CD4-positive, alpha-beta T cell (primary cell): ENCODE data around the gene PTPRN2. TPM values are rescaled to one million over a fixed set of nuclear protein-coding genes. Genes with fewer than 3 reads are reported as not detected.

ENCODE experiments used
- ATAC-seq: fragments of 200-7000 bp; cut with Tn5 transposase; one replicate; pipeline ENCODE4 v1.10.0; 2022; ENCODE audit warnings: mild to moderate bottlenecking; ENCODE audit not compliant: poor library complexity
- CTCF ChIA-PET: fragments of 350-600 bp; sonication (Branson Sonifier 250); formaldehyde crosslinking; loops from one replicate; lab custom pipeline; 2021; ENCODE audit warnings: antibody characterized with exemption, inconsistent platforms; lab: Charles Lee
- POLR2A ChIA-PET: fragments of 350-600 bp; sonication (Branson Sonifier 250); formaldehyde crosslinking; loops from one replicate; lab custom pipeline; 2021; ENCODE audit warnings: antibody characterized with exemption, inconsistent platforms; lab: Charles Lee
- DNase-seq, 14 experiments: peaks; one replicate each; pipeline ENCODE4 v3.0.0-alpha.2; 2013 to 2020; ENCODE audit warnings: mixed read lengths in 2 of 14
- H3K27ac ChIP-seq, 2 donors: one replicate each; pipeline versions ENCODE4 v1.5.1 to v1.7.0; 2013; ENCODE audit warnings: low read length in 2 of 2, low read depth in 1 of 2, mild to moderate bottlenecking in 1 of 2
- H3K27me3 ChIP-seq, 2 experiments: 1 replicate in 1 of 2; 2 replicates in 1 of 2; pipeline versions ENCODE4 v1.6.1 to v1.7.0; 2013; ENCODE audit warnings: low read length in 2 of 2, control low read depth in 1 of 2, mild to moderate bottlenecking in 1 of 2, moderate library complexity in 1 of 2; ENCODE audit not compliant: insufficient read depth in 2 of 2, control insufficient read depth in 1 of 2
- H3K36me3 ChIP-seq: one replicate; pipeline ENCODE4 v1.6.1; 2013; ENCODE audit warnings: low read length, control low read depth; ENCODE audit not compliant: insufficient read depth
- H3K4me1 ChIP-seq: one replicate; pipeline ENCODE4 v1.6.1; 2013; ENCODE audit warnings: low read length, control low read depth; ENCODE audit not compliant: insufficient read depth
- H3K4me3 ChIP-seq: one replicate; pipeline ENCODE4 v1.5.1; 2013; ENCODE audit warnings: mild to moderate bottlenecking, low read length, moderate library complexity
- H3K9me3 ChIP-seq, 2 experiments: 1 replicate in 1 of 2; 2 replicates in 1 of 2; pipeline versions ENCODE4 v1.6.1 to v1.7.0; 2013; ENCODE audit warnings: low read length in 2 of 2, mild to moderate bottlenecking in 2 of 2, control low read depth in 1 of 2, moderate library complexity in 1 of 2; ENCODE audit not compliant: control insufficient read depth in 1 of 2, insufficient read depth in 1 of 2
- H3K27ac Mint-ChIP-seq: one replicate; pipeline ENCODE4 v1.8.0; 2020; ENCODE audit warnings: mixed read lengths
- H3K27me3 Mint-ChIP-seq: one replicate; pipeline ENCODE4 v1.8.0; 2021; ENCODE audit warnings: mixed read lengths
- H3K36me3 Mint-ChIP-seq: one replicate; pipeline ENCODE4 v1.8.0; 2021; ENCODE audit warnings: low read depth, mixed read lengths
- H3K4me1 Mint-ChIP-seq: one replicate; pipeline ENCODE4 v1.8.0; 2021; ENCODE audit warnings: low read depth, mixed read lengths
- H3K4me3 Mint-ChIP-seq: one replicate; pipeline ENCODE4 v1.8.0; 2020; ENCODE audit warnings: mild to moderate bottlenecking, mixed read lengths
- H3K9me3 Mint-ChIP-seq: one replicate; pipeline ENCODE4 v1.8.0; 2020; ENCODE audit warnings: mixed read lengths
- CTCF ChIP-seq: fragments of 200-600 bp; IDR thresholded peaks from one replicate; pipeline ENCODE4 v1.8.0; 2022; ENCODE audit warnings: antibody characterized with exemption, mild to moderate bottlenecking
- intact Hi-C, 2 experiments: fragments of 100-400 bp; cut with DNase I in 1 of 2; cut with micrococcal nuclease in 1 of 2; formaldehyde crosslinking; loops; one replicate each; pipeline versions ENCODE4 v1.15.1 to v1.9.0; 2023 to 2025; cut with DNase I, micrococcal nuclease
- total RNA-seq, 174 experiments: library from RNA in 2 of 174; stranded (reverse) in 2 of 174; gene quantifications; one replicate each; pipeline ENCODE4 v1.2.3 and lab custom pipeline; 2021 to 2026

The PTPRN2 gene
- total RNA-seq, 2 experiments from 2014 or later, result 0.34 to 0.44 TPM

- no peak for TF ChIP-seq CTCF
- CTCF ChIA-PET, result no interaction called here
- no peak overlapping the region for H3K4me3 ChIP-seq
These were observed 803.4 kb downstream of the PTPRN2 start for GRCh38 chr7:157784041-157784835.

GRCh38 chr7:157782041-157782440 lies 805.6 kb downstream of the PTPRN2 start:
- no peaks in the 10 kb centered on the region for H3K4me1 ChIP-seq
- ChIA-PET POLR2A (no interaction called here), CTCF (no interaction called here)
- no peaks in the 10 kb centered on the region for H3K4me1 Mint-ChIP-seq
- H3K27ac Mint-ChIP-seq, result no peak overlapping the region
- no peaks in the 10 kb centered on the region for H3K36me3 ChIP-seq
- no peaks in the 10 kb centered on the region for H3K36me3 Mint-ChIP-seq
- TF ChIP-seq CTCF, result no peak
- no peak for DNase-seq
- no peak overlapping the region for H3K4me3 ChIP-seq
- H3K27me3 Mint-ChIP-seq, result peaks cover 27% of the 10 kb centered on the region
- no peak overlapping the region for H3K27ac ChIP-seq
- H3K9me3 ChIP-seq, result peaks cover 0 to 11% of the 10 kb centered on the region in 2 experiments
- H3K27me3 ChIP-seq, result peaks cover 2 to 3% of the 10 kb centered on the region in 2 experiments
- intact Hi-C loops, result no loop called here
- H3K4me3 Mint-ChIP-seq, result no peak overlapping the region
- no peaks in the 10 kb centered on the region for H3K9me3 Mint-ChIP-seq
- no peak for ATAC-seq

More at GRCh38 chr7:157784041-157784835, 803.4 kb downstream of the PTPRN2 start:
- Mint-ChIP-seq H3K27ac (no peak overlapping the region), H3K36me3 (no peaks in the 10 kb centered on the region), H3K4me1 (no peaks in the 10 kb centered on the region), H3K4me3 (no peak overlapping the region), H3K9me3 (no peaks in the 10 kb centered on the region), H3K27me3 (peaks cover 12% of the 10 kb centered on the region)
- no peaks in the 10 kb centered on the region for H3K4me1 ChIP-seq
- ATAC-seq (no peak), DNase-seq (no peak)
- H3K27ac ChIP-seq, result no peak overlapping the region
- no peaks in the 10 kb centered on the region for H3K27me3 ChIP-seq
- peaks cover 0 to 7% of the 10 kb centered on the region in 2 experiments for H3K9me3 ChIP-seq
- no peaks in the 10 kb centered on the region for H3K36me3 ChIP-seq
- intact Hi-C loops, result no loop called here
- POLR2A ChIA-PET, result no interaction called here

DNA sequence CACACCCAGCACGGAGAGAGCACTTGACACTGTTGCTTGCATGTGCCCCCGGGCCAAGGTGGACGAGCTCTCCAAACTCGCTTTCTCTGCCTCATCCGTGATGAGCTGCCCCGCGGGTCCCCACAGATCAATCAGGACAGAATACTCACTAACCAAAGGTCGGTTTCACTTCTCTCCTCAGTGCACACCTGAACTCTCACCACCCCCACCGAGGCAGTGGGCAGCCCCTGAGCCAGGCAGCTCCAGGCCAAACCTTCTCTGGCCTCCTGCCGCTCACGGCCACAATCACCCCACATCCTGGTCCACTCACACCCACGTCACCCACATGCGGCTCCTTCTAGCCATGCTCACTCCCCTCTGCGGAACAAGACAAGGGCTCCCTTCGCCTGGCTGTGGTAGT lies 806.9 kb downstream of the PTPRN2 start:
- Mint-ChIP-seq H3K36me3 (no peaks in the 10 kb centered on the region), H3K9me3 (no peaks in the 10 kb centered on the region), H3K27ac (no peak overlapping the region), H3K4me1 (no peaks in the 10 kb centered on the region), H3K27me3 (peaks cover 30% of the 10 kb centered on the region), H3K4me3 (no peak overlapping the region)
- CTCF ChIA-PET, result no interaction called here
- Histone ChIP-seq H3K4me3 (no peak overlapping the region), H3K27ac (no peak overlapping the region), H3K4me1 (no peaks in the 10 kb centered on the region), H3K36me3 (no peaks in the 10 kb centered on the region), H3K27me3 (peaks cover 3 to 4% of the 10 kb centered on the region in 2 experiments), H3K9me3 (peaks cover 0 to 11% of the 10 kb centered on the region in 2 experiments)
- POLR2A ChIA-PET, result no interaction called here
- no peak for TF ChIP-seq CTCF
- DNase-seq (no peak), ATAC-seq (no peak)
- intact Hi-C loops, result no loop called here
